ENCODE results near the gene AUTS2. TPM values are rescaled to one million over a fixed set of nuclear protein-coding genes. Genes with fewer than 3 reads are reported as not detected.
A peak's percentile ranks its signal among the peaks of the same experiment; 100 is the strongest.

The AUTS2 gene
- total RNA-seq, 1 experiment from 2014 or later: 42.1 TPM

- H3K36me3 ChIP-seq (ENCODE audit: insufficient read depth, low read length, poor library complexity, severe bottlenecking): no peaks in the 10 kb centered on the region
- no peak for TF ChIP-seq EZH2 (IDR thresholded peaks at IDR 0.05; ENCODE audit: borderline replicate concordance, low read depth, low read length, poor library complexity, severe bottlenecking)
- no peak for TF ChIP-seq CTCF (conservative IDR thresholded peaks at IDR 0.05; ENCODE audit: low read depth, low read length)
- no peaks in the 10 kb centered on the region for H3K4me1 ChIP-seq (ENCODE audit: insufficient read depth, low read length, poor library complexity, severe bottlenecking)
- no peaks in the 10 kb centered on the region for H3K9me3 ChIP-seq (ENCODE audit: low read depth, low read length, poor library complexity, severe bottlenecking)
- no peaks in the 10 kb centered on the region for H3K27me3 ChIP-seq (replicated peaks; ENCODE audit: insufficient read depth, low read depth, low read length, poor library complexity)
- H3K27ac ChIP-seq (ENCODE audit: low read depth, low read length, poor library complexity, severe bottlenecking): no peak overlapping the region
- no peak overlapping the region for H3K4me3 ChIP-seq (ENCODE audit: low read depth, low read length, poor library complexity, severe bottlenecking)
- no TSS peak for BruUV-seq (replicated peaks)
- intact Hi-C loops (cut with micrococcal nuclease; ENCODE audit: unreplicated experiment): no loop called here
- ChIA-PET CTCF (no interaction called here), POLR2A (ENCODE audit: low non-redundant PET) (no interaction called here)
- DNase-seq (ENCODE audit: low spot score): no peak
Measured at GRCh38 chr7:70321016-70321590, 722.8 kb downstream of the AUTS2 start.

GRCh38 chr7:70322856-70323255 is 724.6 kb downstream of the AUTS2 start:
- no peak overlapping the region for H3K4me3 ChIP-seq (ENCODE audit: low read depth, low read length, poor library complexity, severe bottlenecking)
- no peak overlapping the region for H3K27ac ChIP-seq (ENCODE audit: low read depth, low read length, poor library complexity, severe bottlenecking)
- H3K36me3 ChIP-seq (ENCODE audit: insufficient read depth, low read length, poor library complexity, severe bottlenecking): no peaks in the 10 kb centered on the region
- H3K27me3 ChIP-seq (replicated peaks; ENCODE audit: insufficient read depth, low read depth, low read length, poor library complexity): no peaks in the 10 kb centered on the region
- ChIA-PET POLR2A (ENCODE audit: low non-redundant PET) (no interaction called here), CTCF (no interaction called here)
- H3K9me3 ChIP-seq (ENCODE audit: low read depth, low read length, poor library complexity, severe bottlenecking): no peaks in the 10 kb centered on the region
- DNase-seq (ENCODE audit: low spot score): no peak
- BruUV-seq (replicated peaks): no TSS peak
- intact Hi-C loops (cut with micrococcal nuclease; ENCODE audit: unreplicated experiment): no loop called here
- no peak for TF ChIP-seq EZH2 (IDR thresholded peaks at IDR 0.05; ENCODE audit: borderline replicate concordance, low read depth, low read length, poor library complexity, severe bottlenecking)
- TF ChIP-seq CTCF (conservative IDR thresholded peaks at IDR 0.05; ENCODE audit: low read depth, low read length): no peak
- no peaks in the 10 kb centered on the region for H3K4me1 ChIP-seq (ENCODE audit: insufficient read depth, low read length, poor library complexity, severe bottlenecking)

- ChIA-PET POLR2A (ENCODE audit: low non-redundant PET) (no interaction called here), CTCF (interaction anchor here (0.6 kb wide), 1 partner anchor 38 kb away, joined by 3 read pairs; no protein-coding TSS in a partner anchor)
- Histone ChIP-seq H3K36me3 (ENCODE audit: insufficient read depth, low read length, poor library complexity, severe bottlenecking) (no peaks in the 10 kb centered on the region), H3K9me3 (ENCODE audit: low read depth, low read length, poor library complexity, severe bottlenecking) (no peaks in the 10 kb centered on the region), H3K27ac (ENCODE audit: low read depth, low read length, poor library complexity, severe bottlenecking) (no peak overlapping the region), H3K4me1 (ENCODE audit: insufficient read depth, low read length, poor library complexity, severe bottlenecking) (no peaks in the 10 kb centered on the region), H3K27me3 (replicated peaks; ENCODE audit: insufficient read depth, low read depth, low read length, poor library complexity) (no peaks in the 10 kb centered on the region), H3K4me3 (ENCODE audit: low read depth, low read length, poor library complexity, severe bottlenecking) (no peak overlapping the region)
- TF ChIP-seq CTCF (conservative IDR thresholded peaks at IDR 0.05; ENCODE audit: low read depth, low read length) (no peak), EZH2 (IDR thresholded peaks at IDR 0.05; ENCODE audit: borderline replicate concordance, low read depth, low read length, poor library complexity, severe bottlenecking) (no peak)
- intact Hi-C loops (cut with micrococcal nuclease; ENCODE audit: unreplicated experiment): no loop called here
- peak; percentile 23 for DNase-seq (ENCODE audit: low spot score)
- no TSS peak for BruUV-seq (replicated peaks)
Measured at GRCh38 chr7:70325509-70326101, 727.3 kb downstream of the AUTS2 start.

Measured in A673 (cell line).